ENCODE measurements around the gene PARP4. TPM values are rescaled to one million over a fixed set of nuclear protein-coding genes. Genes with fewer than 3 reads are reported as not detected.
A peak's percentile ranks its signal among the peaks of the same experiment; 100 is the strongest.

The PARP4 gene
- total and polyA plus RNA-seq, 2 of the 13 experiments (the other 11 are each of a cell fraction or from before 2014, with no cell fraction given), result 40.5 to 42.6 TPM

DNA sequence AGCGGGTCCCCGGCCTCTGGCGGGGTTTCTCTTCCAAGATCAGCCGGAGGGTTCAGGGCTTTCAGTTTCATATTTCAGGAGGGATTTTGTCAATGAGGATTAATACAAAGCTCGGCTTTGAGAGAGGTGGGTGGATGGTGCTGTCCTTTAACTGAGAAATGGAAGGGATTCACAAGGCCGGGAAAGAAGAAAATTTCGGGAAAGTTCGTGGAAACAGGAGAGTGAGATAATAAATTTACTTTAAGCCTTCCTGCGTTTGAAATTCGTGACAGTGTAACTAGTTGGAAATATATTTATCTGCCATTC is 283 bp upstream of the PARP4 start (continued):
- TF ChIP-seq MEIS2 (CRISPR knock-in tag; IDR thresholded peaks at IDR 0.05) (no peak), ATF2 (CRISPR knock-in tag; IDR thresholded peaks at IDR 0.05) (no peak), ZNF878 (CRISPR knock-in tag; IDR thresholded peaks at IDR 0.05) (0 out of 2 replicates have a peak, but pooled peaks have one; percentile 28), ZNF605 (CRISPR knock-in tag; IDR thresholded peaks at IDR 0.05) (0 out of 2 replicates have a peak, but pooled peaks have one; percentile 12), AGO1 (IDR thresholded peaks at IDR 0.05; ENCODE audit: low read depth, low read length, poor library complexity, severe bottlenecking) (no peak), ZNF841 (CRISPR knock-in tag; IDR thresholded peaks at IDR 0.05; ENCODE audit: borderline replicate concordance) (no peak), ARID2 (CRISPR knock-in tag; IDR thresholded peaks at IDR 0.05; ENCODE audit: borderline replicate concordance) (no peak), ZNF549 (CRISPR knock-in tag; IDR thresholded peaks at IDR 0.05) (no peak), HINFP (CRISPR knock-in tag; IDR thresholded peaks at IDR 0.05; ENCODE audit: low read depth) (no peak), NR2F1 (CRISPR knock-in tag; IDR thresholded peaks at IDR 0.05) (no peak), EP300 (IDR thresholded peaks at IDR 0.05; ENCODE audit: low read depth in 2 of 2, low read length in 2 of 2) (no peak), EP300 (CRISPR knock-in tag; IDR thresholded peaks at IDR 0.05; ENCODE audit: borderline replicate concordance) (no peak), ZNF644 (CRISPR knock-in tag; IDR thresholded peaks at IDR 0.05; ENCODE audit: low read depth) (no peak), MYPOP (CRISPR knock-in tag; IDR thresholded peaks at IDR 0.05) (no peak), ZC3H4 (CRISPR knock-in tag; IDR thresholded peaks at IDR 0.05; ENCODE audit: borderline replicate concordance) (no peak), ZNF598 (CRISPR knock-in tag; IDR thresholded peaks at IDR 0.05; ENCODE audit: borderline replicate concordance) (no peak), ZSCAN21 (CRISPR knock-in tag; IDR thresholded peaks at IDR 0.05; ENCODE audit: borderline replicate concordance) (0 out of 2 replicates have a peak, but pooled peaks have one; percentile 4), RARG (CRISPR knock-in tag; IDR thresholded peaks at IDR 0.05; ENCODE audit: low read depth) (no peak), JDP2 (CRISPR knock-in tag; IDR thresholded peaks at IDR 0.05; ENCODE audit: borderline replicate concordance) (no peak), ZNF263 (CRISPR knock-in tag; IDR thresholded peaks at IDR 0.05) (no peak), ZNF234 (CRISPR knock-in tag; conservative IDR thresholded peaks at IDR 0.05) (no peak), TOPORS (CRISPR knock-in tag; IDR thresholded peaks at IDR 0.05) (no peak), SATB2 (CRISPR knock-in tag; IDR thresholded peaks at IDR 0.05) (no peak), MAFF (IDR thresholded peaks at IDR 0.05; ENCODE audit: low read depth, low read length) (no peak), ETS1 (CRISPR knock-in tag; IDR thresholded peaks at IDR 0.05) (no peak), RFXANK (CRISPR knock-in tag; IDR thresholded peaks at IDR 0.05) (0 out of 2 replicates have a peak, but pooled peaks have one; percentile 3)
- TF ChIP-seq, protein P1, sequence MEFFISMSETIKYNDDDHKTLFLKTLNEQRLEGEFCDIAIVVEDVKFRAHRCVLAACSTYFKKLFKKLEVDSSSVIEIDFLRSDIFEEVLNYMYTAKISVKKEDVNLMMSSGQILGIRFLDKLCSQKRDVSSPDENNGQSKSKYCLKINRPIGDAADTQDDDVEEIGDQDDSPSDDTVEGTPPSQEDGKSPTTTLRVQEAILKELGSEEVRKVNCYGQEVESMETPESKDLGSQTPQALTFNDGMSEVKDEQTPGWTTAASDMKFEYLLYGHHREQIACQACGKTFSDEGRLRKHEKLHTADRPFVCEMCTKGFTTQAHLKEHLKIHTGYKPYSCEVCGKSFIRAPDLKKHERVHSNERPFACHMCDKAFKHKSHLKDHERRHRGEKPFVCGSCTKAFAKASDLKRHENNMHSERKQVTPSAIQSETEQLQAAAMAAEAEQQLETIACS (CRISPR knock-in tag; IDR thresholded peaks at IDR 0.05), result 0 out of 2 replicates have a peak, but pooled peaks have one; percentile 3
